Measurements from ENCODE around the gene SLC44A4.
"Not testable (repeated sequence)": the region's sequence is repeated elsewhere in the genome, so short reads cannot be mapped to it uniquely, and the experiment has no call there.

The SLC44A4 gene

DNA sequence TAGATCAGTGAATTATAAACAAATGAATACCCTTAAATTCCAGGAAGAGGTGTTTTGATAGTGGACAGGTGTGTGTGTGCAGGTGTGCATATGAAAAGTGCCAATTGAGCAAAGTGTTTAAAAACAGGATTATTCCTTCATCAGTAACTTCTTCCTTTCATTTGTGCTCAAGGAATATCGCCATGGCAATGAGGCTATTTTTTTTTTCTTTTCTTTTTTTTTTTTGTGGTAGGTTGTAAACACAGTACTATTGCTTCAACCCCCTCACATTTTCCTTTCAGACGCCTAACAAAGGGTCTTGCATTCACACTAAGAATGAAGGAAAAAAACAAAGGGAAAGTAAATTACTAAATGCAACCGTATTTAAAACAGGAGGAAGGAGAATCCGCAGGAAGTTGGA is 53.2 kb downstream of the SLC44A4 start:
- no peak for DNase-seq

GRCh38 chr6:31823592-31824196 is 55.1 kb downstream of the SLC44A4 start:
- DNase-seq: not testable (repeated sequence)

GRCh38 chr6:31822036-31822821 is 56.6 kb downstream of the SLC44A4 start:
- no peak for DNase-seq

DNA sequence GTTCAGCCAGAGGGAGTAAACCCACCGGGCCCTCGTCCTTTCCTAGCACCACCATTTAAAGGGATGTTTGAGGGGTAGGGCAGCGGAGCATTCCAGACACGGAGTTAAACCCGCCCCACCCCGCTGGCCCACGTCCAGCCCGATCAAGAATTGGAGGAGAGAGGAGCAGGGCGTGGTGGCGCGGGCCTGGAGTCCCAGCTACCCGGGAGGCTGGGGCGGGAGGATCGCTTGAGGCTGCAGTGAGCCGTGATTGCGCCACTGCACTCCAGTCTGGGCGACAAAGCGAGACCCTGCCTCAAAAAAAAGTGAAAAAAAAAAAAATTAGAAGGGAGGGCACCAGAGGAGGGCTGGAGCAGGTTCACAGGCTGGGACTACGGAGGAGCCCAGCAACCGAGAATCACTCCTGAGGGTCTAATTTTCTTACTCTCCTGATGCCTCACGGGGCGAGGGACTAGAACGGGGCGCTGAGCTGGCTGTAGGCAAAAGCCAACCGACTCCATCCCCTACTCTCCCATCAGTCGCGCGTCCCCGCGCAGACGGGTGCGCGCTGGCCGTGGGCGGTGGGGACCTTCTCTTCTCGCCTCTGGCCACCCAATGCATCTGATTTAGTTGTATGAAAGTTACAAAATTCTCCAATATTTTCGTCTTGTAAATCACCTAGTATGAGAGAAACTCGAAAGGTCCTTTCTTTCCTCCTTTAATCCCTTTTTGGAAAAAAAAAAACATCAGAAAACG is 57.3 kb downstream of the SLC44A4 start:
- peak; percentile 81 for DNase-seq

DNA sequence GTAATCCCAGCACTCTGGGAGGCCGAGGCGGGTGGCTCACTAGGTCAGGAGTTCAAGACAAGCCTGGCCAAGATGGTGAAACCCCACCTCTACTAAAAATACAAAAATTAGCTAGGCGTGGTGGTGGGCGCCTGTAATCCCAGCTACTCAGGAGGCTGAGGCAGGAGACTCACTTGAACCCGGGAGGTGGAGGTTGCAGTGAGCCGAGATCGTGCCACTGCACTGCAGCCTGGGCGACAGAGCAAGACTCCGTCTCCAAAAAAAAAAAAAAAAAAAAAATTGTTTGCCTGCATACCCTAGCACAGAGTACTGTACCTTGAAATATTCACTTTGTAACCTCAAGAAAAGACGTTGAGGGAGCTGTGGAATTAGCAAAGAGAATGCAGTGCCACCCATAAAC is 58.4 kb downstream of the SLC44A4 start:
- not testable (repeated sequence) for DNase-seq

- DNase-seq: no peak
These were observed 58.9 kb downstream of the SLC44A4 start for GRCh38 chr6:31819871-31820299.

DNA sequence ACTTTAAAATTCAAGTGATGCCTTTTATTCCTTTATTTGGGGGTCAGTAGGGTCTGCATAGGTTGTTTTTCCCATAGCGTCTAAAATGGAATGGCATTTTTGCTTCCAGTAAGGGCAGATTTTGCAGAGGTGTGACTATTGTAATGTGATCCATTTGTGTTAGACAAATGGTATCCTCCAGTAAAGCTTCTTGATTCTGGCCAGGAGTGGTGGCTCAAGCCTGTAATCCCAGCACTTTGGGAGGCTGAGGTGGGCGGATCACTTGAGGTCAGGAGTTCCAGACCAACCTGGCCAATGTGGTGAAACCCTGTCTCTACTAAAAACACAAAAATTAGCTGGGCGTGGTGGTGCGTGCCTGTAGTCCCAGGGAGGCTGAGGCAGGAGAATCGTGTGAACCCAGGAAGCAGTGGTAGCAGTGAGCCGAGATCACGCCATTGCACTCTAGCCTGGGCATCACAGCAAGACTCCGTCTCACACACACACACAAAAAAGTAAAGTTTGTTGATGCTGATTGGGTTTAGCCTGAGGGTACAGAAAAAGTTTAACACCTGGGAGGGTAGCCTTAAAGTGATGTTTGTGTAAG is 60.8 kb downstream of the SLC44A4 start:
- not testable (repeated sequence) for DNase-seq

DNA sequence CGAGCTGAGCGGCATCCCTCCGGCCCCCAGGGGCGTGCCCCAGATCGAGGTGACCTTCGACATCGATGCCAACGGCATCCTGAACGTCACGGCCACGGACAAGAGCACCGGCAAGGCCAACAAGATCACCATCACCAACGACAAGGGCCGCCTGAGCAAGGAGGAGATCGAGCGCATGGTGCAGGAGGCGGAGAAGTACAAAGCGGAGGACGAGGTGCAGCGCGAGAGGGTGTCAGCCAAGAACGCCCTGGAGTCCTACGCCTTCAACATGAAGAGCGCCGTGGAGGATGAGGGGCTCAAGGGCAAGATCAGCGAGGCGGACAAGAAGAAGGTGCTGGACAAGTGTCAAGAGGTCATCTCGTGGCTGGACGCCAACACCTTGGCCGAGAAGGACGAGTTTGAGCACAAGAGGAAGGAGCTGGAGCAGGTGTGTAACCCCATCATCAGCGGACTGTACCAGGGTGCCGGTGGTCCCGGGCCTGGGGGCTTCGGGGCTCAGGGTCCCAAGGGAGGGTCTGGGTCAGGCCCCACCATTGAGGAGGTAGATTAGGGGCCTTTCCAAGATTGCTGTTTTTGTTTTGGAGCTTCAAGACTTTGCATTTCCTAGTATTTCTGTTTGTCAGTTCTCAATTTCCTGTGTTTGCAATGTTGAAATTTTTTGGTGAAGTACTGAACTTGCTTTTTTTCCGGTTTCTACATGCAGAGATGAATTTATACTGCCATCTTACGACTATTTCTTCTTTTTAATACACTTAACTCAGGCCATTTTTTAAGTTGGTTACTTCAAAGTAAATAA is 61.5 kb downstream of the SLC44A4 start:
- not testable (repeated sequence) for DNase-seq

DNA sequence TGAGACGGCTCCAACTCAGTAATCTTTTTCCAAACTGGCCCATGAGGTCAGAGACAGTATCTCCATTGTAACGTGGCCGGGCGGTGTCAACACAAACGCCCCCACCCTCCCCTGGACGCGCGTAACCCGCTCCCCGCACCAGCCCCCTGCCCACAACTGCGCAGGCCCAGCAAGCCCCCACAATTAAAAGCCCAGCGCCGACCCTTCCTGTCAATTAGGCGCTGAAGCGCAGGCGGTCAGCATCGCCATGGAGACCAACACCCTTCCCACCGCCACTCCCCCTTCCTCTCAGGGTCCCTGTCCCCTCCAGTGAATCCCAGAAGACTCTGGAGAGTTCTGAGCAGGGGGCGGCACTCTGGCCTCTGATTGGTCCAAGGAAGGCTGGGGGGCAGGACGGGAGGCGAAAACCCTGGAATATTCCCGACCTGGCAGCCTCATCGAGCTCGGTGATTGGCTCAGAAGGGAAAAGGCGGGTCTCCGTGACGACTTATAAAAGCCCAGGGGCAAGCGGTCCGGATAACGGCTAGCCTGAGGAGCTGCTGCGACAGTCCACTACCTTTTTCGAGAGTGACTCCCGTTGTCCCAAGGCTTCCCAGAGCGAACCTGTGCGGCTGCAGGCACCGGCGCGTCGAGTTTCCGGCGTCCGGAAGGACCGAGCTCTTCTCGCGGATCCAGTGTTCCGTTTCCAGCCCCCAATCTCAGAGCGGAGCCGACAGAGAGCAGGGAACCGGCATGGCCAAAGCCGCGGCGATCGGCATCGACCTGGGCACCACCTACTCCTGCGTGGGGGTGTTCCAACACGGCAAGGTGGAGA is 63.6 kb downstream of the SLC44A4 start, which contains the start of the genes HSPA1A and HSPA1L:
Gene HSPA1A, plus strand, starts transcription at position 519 of the 814 bp plus-strand sequence. Its CDS starts 214 bp downstream, at position 733.
Gene HSPA1L, minus strand, starts transcription at position 259 of the 814 bp plus-strand sequence. CDS start 3,311 bp downstream, outside the sequence.
- DNase-seq: peak; percentile 97

DNA sequence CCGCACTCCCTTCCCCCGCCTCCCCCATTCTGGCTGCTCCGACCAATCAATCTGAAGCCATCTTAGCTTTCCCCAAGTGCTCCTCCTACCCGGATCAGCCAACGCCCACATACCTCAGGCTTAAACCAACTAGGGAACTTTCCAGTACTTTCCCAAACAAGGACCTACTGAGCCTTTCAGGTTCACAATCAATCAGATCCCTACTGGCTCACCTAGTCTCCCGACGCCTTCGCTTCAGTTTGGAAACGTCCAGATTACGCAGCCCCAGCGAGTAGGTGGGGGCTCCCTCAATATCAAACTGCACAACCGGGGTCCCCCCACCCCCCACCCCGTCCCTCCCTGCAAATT is 64.1 kb downstream of the SLC44A4 start:
- DNase-seq: peak; percentile 98

DNA sequence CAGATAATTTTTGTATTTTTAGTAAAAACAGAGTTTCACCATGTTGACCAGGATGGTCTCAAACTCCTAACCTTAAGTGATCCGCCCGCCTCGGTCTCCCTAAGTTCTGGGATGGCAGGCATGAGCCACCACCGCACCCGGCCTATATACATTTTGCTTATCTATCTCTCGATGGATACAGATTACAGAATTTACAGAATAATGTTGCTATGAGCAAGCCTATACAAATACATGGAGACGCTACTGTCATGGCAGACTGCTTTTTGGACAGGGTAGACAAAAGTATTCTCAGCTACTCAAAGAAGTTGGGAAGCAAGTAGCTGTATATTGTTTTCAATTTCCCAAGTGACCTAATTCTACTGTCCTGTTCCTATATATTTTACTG is 65.3 kb downstream of the SLC44A4 start:
- DNase-seq: no peak
